SK-N-SH treated with all-trans-retinoic acid at 6 μM for 48 hours (cell line): ENCODE measurements around the gene ARL4C.

Source experiments
- ATAC-seq: fragments of 200-7000 bp; cut with Tn5 transposase; 3 replicates; pipeline ENCODE4 v1.9.1; 2020; ENCODE audit warnings: mild to moderate bottlenecking, moderate library complexity
- ARNTL ChIP-seq: fragments of 450-650 bp; formaldehyde crosslinking; IDR thresholded peaks from 2 replicates; pipeline ENCODE4 v1.5.0; 2020; ENCODE audit warnings: low read depth, mild to moderate bottlenecking, moderate library complexity, borderline replicate concordance
- BACH2 ChIP-seq: fragments of 250-450 bp; sonication (Bioruptor Pico); IDR thresholded peaks from 2 replicates; pipeline ENCODE4 v1.9.0; 2021; ENCODE audit warnings: mild to moderate bottlenecking, borderline replicate concordance
- CREB5 ChIP-seq: fragments of 250-450 bp; sonication (Bioruptor Pico); IDR thresholded peaks from 2 replicates; pipeline ENCODE4 v1.5.1; 2020; ENCODE audit warnings: low read depth, mild to moderate bottlenecking, moderate library complexity
- CSDC2 ChIP-seq: fragments of 250-450 bp; sonication (Bioruptor Pico); IDR thresholded peaks from 2 replicates; pipeline ENCODE4 v1.5.0; 2020; ENCODE audit warnings: mild to moderate bottlenecking, moderate library complexity
- CSRNP3 ChIP-seq: fragments of 250-450 bp; sonication (Bioruptor Pico); IDR thresholded peaks from 2 replicates; pipeline ENCODE4 v1.5.1; 2021; ENCODE audit warnings: mild to moderate bottlenecking, moderate library complexity
- ESRRG ChIP-seq: fragments of 250-450 bp; sonication (Bioruptor Pico); IDR thresholded peaks from 2 replicates; pipeline ENCODE4 v1.6.1; 2021; ENCODE audit warnings: mild to moderate bottlenecking
- GLIS3 ChIP-seq: fragments of 250-450 bp; sonication (Bioruptor Pico); IDR thresholded peaks from 2 replicates; pipeline ENCODE4 v1.5.0; 2020; ENCODE audit warnings: mild to moderate bottlenecking, moderate library complexity
- ISL1 ChIP-seq: fragments of 250-450 bp; sonication (Bioruptor Pico); IDR thresholded peaks from 2 replicates; pipeline ENCODE4 v2.1.2; 2022; ENCODE audit warnings: mild to moderate bottlenecking, moderate library complexity
- OSR1 ChIP-seq: fragments of 250-450 bp; sonication (Bioruptor Pico); IDR thresholded peaks from 2 replicates; pipeline ENCODE4 v1.8.0; 2022; ENCODE audit warnings: moderate library complexity, mild to moderate bottlenecking, inconsistent platforms
- PATZ1 ChIP-seq: fragments of 250-450 bp; sonication (Bioruptor Pico); IDR thresholded peaks from 2 replicates; pipeline ENCODE4 v1.8.0; 2020; ENCODE audit warnings: mild to moderate bottlenecking, moderate library complexity, borderline replicate concordance
- POU6F1 ChIP-seq: fragments of 250-450 bp; sonication (Bioruptor Pico); IDR thresholded peaks from 2 replicates; pipeline ENCODE4 v1.8.0; 2021; ENCODE audit warnings: low read depth, mild to moderate bottlenecking, moderate library complexity, borderline replicate concordance
- PPARA ChIP-seq: fragments of 250-450 bp; sonication (Bioruptor Pico); IDR thresholded peaks from 2 replicates; pipeline ENCODE4 v1.5.0; 2020; ENCODE audit warnings: mild to moderate bottlenecking, borderline replicate concordance
- RARB ChIP-seq: fragments of 250-450 bp; sonication (Bioruptor Pico); IDR thresholded peaks from 2 replicates; pipeline ENCODE4 v1.8.0; 2021; ENCODE audit warnings: mild to moderate bottlenecking, moderate library complexity
- SNAI2 ChIP-seq: fragments of 250-450 bp; sonication (Bioruptor Pico); IDR thresholded peaks from 2 replicates; pipeline ENCODE4 v1.5.0; 2020; ENCODE audit warnings: mild to moderate bottlenecking, moderate library complexity
- TCF4 ChIP-seq: fragments of 250-450 bp; sonication (Bioruptor Pico); IDR thresholded peaks from 2 replicates; pipeline ENCODE4 v1.8.0; 2021; ENCODE audit warnings: mild to moderate bottlenecking, moderate library complexity, borderline replicate concordance
- TOX ChIP-seq: fragments of 250-450 bp; sonication (Bioruptor Pico); IDR thresholded peaks from 2 replicates; pipeline ENCODE4 v1.8.0; 2021; ENCODE audit warnings: mild to moderate bottlenecking, moderate library complexity, borderline replicate concordance
- TSHZ2 ChIP-seq: fragments of 250-450 bp; sonication (Bioruptor Pico); IDR thresholded peaks from 2 replicates; pipeline ENCODE4 v1.5.0; 2020; ENCODE audit warnings: mild to moderate bottlenecking, moderate library complexity
- ZC3H10 ChIP-seq: fragments of 250-450 bp; sonication (Bioruptor Pico); IDR thresholded peaks from 2 replicates; pipeline ENCODE4 v1.5.1; 2021; ENCODE audit warnings: mild to moderate bottlenecking, moderate library complexity
- ZFP30 ChIP-seq: fragments of 450-650 bp; formaldehyde crosslinking; IDR thresholded peaks from 2 replicates; pipeline ENCODE4 v1.5.0; 2022; ENCODE audit warnings: mild to moderate bottlenecking, moderate library complexity
- ZNF565 ChIP-seq: fragments of 450-650 bp; formaldehyde crosslinking; conservative IDR thresholded peaks from 2 replicates; pipeline ENCODE4 v1.5.0; 2020; ENCODE audit warnings: low read depth, mild to moderate bottlenecking, moderate library complexity
- ZNF70 ChIP-seq: fragments of 450-650 bp; formaldehyde crosslinking; IDR thresholded peaks from 2 replicates; pipeline ENCODE4 v1.5.0; 2020; ENCODE audit warnings: mild to moderate bottlenecking, moderate library complexity
- ZNF8 ChIP-seq: fragments of 450-650 bp; formaldehyde crosslinking; IDR thresholded peaks from 2 replicates; pipeline ENCODE4 v1.5.0; 2020; ENCODE audit warnings: mild to moderate bottlenecking, moderate library complexity

Gene ARL4C

GRCh38 chr2:234454433-234454832, 42.4 kb downstream of the ARL4C start:
- ATAC-seq = no peak
- TF ChIP-seq OSR1 (CRISPR knock-in tag) = no peak
- no peak for TF ChIP-seq TCF4
- no peak for TF ChIP-seq ESRRG (CRISPR knock-in tag)
- TF ChIP-seq PPARA = no peak
- no peak for TF ChIP-seq GLIS3 (CRISPR knock-in tag)
- no peak for TF ChIP-seq SNAI2
- TF ChIP-seq ZNF565 (CRISPR knock-in tag) = no peak
- TF ChIP-seq TOX (CRISPR knock-in tag) = no peak
- TF ChIP-seq ARNTL (CRISPR knock-in tag) = no peak
- no peak for TF ChIP-seq ZNF8 (CRISPR knock-in tag)
- no peak for TF ChIP-seq ZFP30 (CRISPR knock-in tag)
- TF ChIP-seq PATZ1 (CRISPR knock-in tag) = no peak
- TF ChIP-seq POU6F1 = no peak
- TF ChIP-seq ZNF70 (CRISPR knock-in tag) = no peak
- no peak for TF ChIP-seq CSDC2 (CRISPR knock-in tag)
- TF ChIP-seq ZC3H10 (CRISPR knock-in tag) = no peak
- TF ChIP-seq RARB (CRISPR knock-in tag) = no peak
- no peak for TF ChIP-seq BACH2 (CRISPR knock-in tag)
- TF ChIP-seq, all 23 proteins: peak for 0

- no peak for TF ChIP-seq POU6F1
- no peak for TF ChIP-seq TSHZ2 (CRISPR knock-in tag)
- TF ChIP-seq SNAI2 = no peak
- no peak for TF ChIP-seq ARNTL (CRISPR knock-in tag)
- TF ChIP-seq CREB5 (CRISPR knock-in tag) = no peak
- no peak for TF ChIP-seq ZNF8 (CRISPR knock-in tag)
- no peak for TF ChIP-seq PATZ1 (CRISPR knock-in tag)
- TF ChIP-seq OSR1 (CRISPR knock-in tag) = no peak
- TF ChIP-seq ZC3H10 (CRISPR knock-in tag) = no peak
- no peak for TF ChIP-seq ZNF565 (CRISPR knock-in tag)
- no peak for TF ChIP-seq PPARA
- no peak for TF ChIP-seq GLIS3 (CRISPR knock-in tag)
- no peak for TF ChIP-seq ISL1
- no peak for TF ChIP-seq BACH2 (CRISPR knock-in tag)
- TF ChIP-seq RARB (CRISPR knock-in tag) = no peak
- no peak for TF ChIP-seq CSRNP3
- ATAC-seq = no peak
Measured at GRCh38 chr2:234453216-234453615, 43.7 kb downstream of the ARL4C start.
